Neuronal stem cell (in vitro differentiated cells): ENCODE data around the gene P3H3.

Source experiments
- DNase-seq: peaks from one replicate; pipeline ENCODE4 v3.0.0-alpha.2; 2013; ENCODE audit warnings: low spot score
- H2AFZ ChIP-seq: one replicate; pipeline ENCODE4 v1.6.1; 2013; ENCODE audit warnings: mild to moderate bottlenecking, low read length, inconsistent platforms
- H2AK5ac ChIP-seq: 2 replicates; pipeline ENCODE4 v1.6.1; 2013; ENCODE audit warnings: low read depth, mild to moderate bottlenecking, inconsistent platforms, low read length, moderate library complexity, mixed read lengths
- H2BK120ac ChIP-seq: 2 replicates; pipeline ENCODE4 v1.6.1; 2013; ENCODE audit warnings: low read depth, mild to moderate bottlenecking, inconsistent platforms, low read length, moderate library complexity, mixed read lengths
- H2BK12ac ChIP-seq: one replicate; pipeline ENCODE4 v1.6.1; 2013; ENCODE audit warnings: low read length, inconsistent platforms
- H2BK15ac ChIP-seq: 2 replicates; pipeline ENCODE4 v1.6.1; 2013; ENCODE audit warnings: mild to moderate bottlenecking, low read length, inconsistent platforms, mixed read lengths
- H2BK5ac ChIP-seq: one replicate; pipeline ENCODE4 v1.6.1; 2013; ENCODE audit warnings: inconsistent platforms, mild to moderate bottlenecking, low read length, moderate library complexity
- H3K14ac ChIP-seq: one replicate; pipeline ENCODE4 v1.6.1; 2013; ENCODE audit warnings: low read length, inconsistent platforms
- H3K18ac ChIP-seq: 2 replicates; pipeline ENCODE4 v1.6.1; 2013; ENCODE audit warnings: low read length, inconsistent platforms
- H3K23ac ChIP-seq: 2 replicates; pipeline ENCODE4 v1.6.1; 2013; ENCODE audit warnings: low read depth, mild to moderate bottlenecking, mixed read lengths, low read length, inconsistent platforms; ENCODE audit not compliant: poor library complexity
- H3K27ac ChIP-seq: replicated peaks from 3 replicates; pipeline ENCODE4 v1.5.1; 2013; ENCODE audit warnings: low read length, inconsistent platforms
- H3K27me3 ChIP-seq, 3 experiments: 2 replicates each; pipeline ENCODE4 v1.6.1; 2013; ENCODE audit warnings: low read length in 3 of 3, mild to moderate bottlenecking in 2 of 3, inconsistent platforms in 1 of 3, low read depth in 1 of 3, mixed read lengths in 1 of 3, moderate library complexity in 1 of 3; ENCODE audit not compliant: control insufficient read depth in 3 of 3, insufficient read depth in 3 of 3
- H3K36me3 ChIP-seq, 2 donors: replicated peaks in 1 of 2; 2 replicates each; pipeline ENCODE4 v1.6.1; 2013; ENCODE audit warnings: low read length in 2 of 2; ENCODE audit not compliant: control insufficient read depth in 2 of 2, insufficient read depth in 2 of 2
- H3K4ac ChIP-seq: 2 replicates; pipeline ENCODE4 v1.6.1; 2013; ENCODE audit warnings: inconsistent platforms, mild to moderate bottlenecking, low read length, moderate library complexity
- H3K4me1 ChIP-seq, 2 donors: 1 replicate in 1 of 2; 2 replicates in 1 of 2; pipeline ENCODE4 v1.6.1; 2013; ENCODE audit warnings: low read length in 2 of 2, low read depth in 1 of 2; ENCODE audit not compliant: control insufficient read depth in 2 of 2, insufficient read depth in 1 of 2
- H3K4me2 ChIP-seq: one replicate; pipeline ENCODE4 v1.6.1; 2013; ENCODE audit warnings: mild to moderate bottlenecking, low read length, inconsistent platforms; ENCODE audit not compliant: insufficient read depth, poor library complexity, severe bottlenecking
- H3K4me3 ChIP-seq, 2 donors: 2 replicates each; pipeline ENCODE4 v1.5.1; 2013; ENCODE audit warnings: low read length in 2 of 2, mild to moderate bottlenecking in 2 of 2, inconsistent platforms in 1 of 2, moderate library complexity in 1 of 2
- H3K79me1 ChIP-seq: one replicate; pipeline ENCODE4 v1.6.1; 2013; ENCODE audit warnings: low read depth, mild to moderate bottlenecking, inconsistent platforms, low read length, moderate library complexity
- H3K9ac ChIP-seq: one replicate; pipeline ENCODE4 v1.6.1; 2013; ENCODE audit warnings: mild to moderate bottlenecking, low read depth, low read length, inconsistent platforms; ENCODE audit not compliant: poor library complexity
- H3K9me3 ChIP-seq, 2 donors: replicated peaks in 1 of 2; 2 replicates each; pipeline versions ENCODE3 to v1.6.1; 2013; ENCODE audit warnings: low read length in 2 of 2, mild to moderate bottlenecking in 2 of 2, inconsistent platforms in 1 of 2, low read depth in 1 of 2, mixed read lengths in 1 of 2, moderate library complexity in 1 of 2; ENCODE audit not compliant: control insufficient read depth in 2 of 2, insufficient read depth in 1 of 2
- H4K8ac ChIP-seq: one replicate; pipeline ENCODE4 v1.6.1; 2013; ENCODE audit warnings: low read depth, mild to moderate bottlenecking, inconsistent platforms, low read length, moderate library complexity
- H4K91ac ChIP-seq: one replicate; pipeline ENCODE4 v1.6.1; 2013; ENCODE audit warnings: low read length, low read depth, mild to moderate bottlenecking, inconsistent platforms; ENCODE audit not compliant: poor library complexity
- WGBS, 2 donors: extraction: QIAGEN DNeasy Blood & Tissue Kit; methylation state at CpG; one replicate each; pipeline ENCODE4 v1.1.7; 2013; ENCODE audit warnings: missing lambda C conversion rate in 2 of 2, mixed read lengths in 1 of 2; ENCODE audit not compliant: insufficient read length in 2 of 2, insufficient replicate concordance in 1 of 2; ENCODE audit errors: extremely low coverage in 2 of 2; 5-methylcytosine and 5-hydroxymethylcytosine counted together

P3H3 gene

DNA sequence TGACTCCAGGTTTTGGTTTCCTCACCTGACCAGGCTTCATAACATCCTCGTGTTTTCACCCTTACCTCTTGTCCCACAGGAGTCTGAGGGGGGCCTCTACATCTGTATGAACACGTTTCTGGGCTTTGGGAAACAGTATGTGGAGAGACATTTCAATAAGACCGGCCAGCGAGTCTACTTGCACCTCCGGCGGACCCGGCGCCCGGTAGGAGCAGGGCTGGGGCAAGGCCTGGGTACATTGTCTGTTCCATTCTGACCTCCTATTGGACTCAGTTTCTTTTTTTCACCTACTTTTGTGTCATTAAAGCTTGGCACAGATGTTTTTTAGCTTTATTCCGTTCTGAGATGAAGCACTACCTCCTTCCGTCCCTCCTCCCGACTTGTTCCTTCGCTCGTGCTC lies 27.1 kb downstream of the P3H3 start:
- H3K36me3 ChIP-seq, result peaks cover 40 to 72% of the 10 kb centered on the region in 2 donors
- H3K9me3 ChIP-seq, result no peaks in the 10 kb centered on the region
- no peak overlapping the region for H2AFZ ChIP-seq
- no peak overlapping the region for H3K9ac ChIP-seq
- no peak overlapping the region for H2BK15ac ChIP-seq
- H3K4me3 ChIP-seq, result no peak overlapping the region
- H2BK120ac ChIP-seq, result no peak overlapping the region
- no peak overlapping the region for H3K27ac ChIP-seq
- H2BK12ac ChIP-seq, result no peak overlapping the region
- no peak for DNase-seq
- no peaks in the 10 kb centered on the region for H3K27me3 ChIP-seq
- no peak overlapping the region for H2BK5ac ChIP-seq
- no peak overlapping the region for H2AK5ac ChIP-seq
- H4K8ac ChIP-seq, result no peak overlapping the region
- H3K23ac ChIP-seq, result no peak overlapping the region
- no peak overlapping the region for H4K91ac ChIP-seq
- H3K79me1 ChIP-seq, result peaks cover 13% of the 10 kb centered on the region
- H3K4ac ChIP-seq, result no peak overlapping the region
- no peak overlapping the region for H3K18ac ChIP-seq
- no peak overlapping the region for H3K4me2 ChIP-seq
- H3K14ac ChIP-seq, result no peak overlapping the region
- WGBS, 2 donors, result no CpG with 5 or more reads among the region's 14 CpGs
- peaks cover 8 to 12% of the 10 kb centered on the region in 2 donors for H3K4me1 ChIP-seq

DNA sequence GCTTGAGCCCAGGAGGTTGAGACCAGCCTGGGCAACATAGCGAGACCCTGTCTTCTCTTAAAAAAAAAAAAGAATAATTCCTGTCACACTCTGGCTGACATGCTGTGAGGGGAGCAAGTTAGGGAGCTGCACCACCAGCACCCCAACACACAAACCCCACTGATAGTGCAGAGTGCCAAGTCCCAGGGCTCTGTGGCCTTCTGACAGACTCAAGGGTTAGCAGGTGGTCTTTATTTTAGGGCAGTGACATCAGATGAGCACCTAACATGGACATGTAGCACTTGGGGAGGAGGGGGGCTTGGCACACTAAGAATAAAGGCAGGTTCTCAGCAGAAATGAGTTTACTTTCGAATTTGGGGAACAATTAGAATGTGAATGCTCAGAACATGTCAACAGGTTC lies 30.6 kb downstream of the P3H3 start:
- Histone ChIP-seq H4K8ac (no peak overlapping the region), H3K36me3 (peaks cover 64 to 98% of the 10 kb centered on the region in 2 donors)

DNA sequence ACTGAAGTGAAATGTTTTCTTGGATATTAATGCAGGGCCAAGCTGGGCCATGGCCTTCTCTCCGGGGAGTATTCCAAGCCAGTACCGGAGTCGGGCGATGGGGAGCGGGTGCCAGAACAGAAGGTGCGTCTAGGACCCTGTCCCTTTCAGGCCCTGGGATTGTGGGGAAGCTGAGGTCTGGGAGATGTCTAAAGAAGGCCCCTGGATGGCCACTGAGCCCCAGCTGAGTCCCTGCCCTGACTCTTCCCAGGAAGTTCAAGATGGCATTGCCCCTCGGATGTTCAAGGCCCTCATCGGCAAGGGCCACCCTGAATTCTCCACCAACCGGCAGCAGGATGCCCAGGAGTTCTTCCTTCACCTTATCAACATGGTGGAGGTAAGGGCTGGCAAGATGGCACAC lies 31.9 kb downstream of the P3H3 start:
- H3K36me3 ChIP-seq, result peaks cover 70 to 97% of the 10 kb centered on the region in 2 donors
- no CpG with 5 or more reads among the region's 9 CpGs for WGBS, 2 donors

More for the DNA sequence above, 30.6 kb downstream of the P3H3 start:
- Histone ChIP-seq H2BK12ac (no peak overlapping the region), H3K4me2 (no peak overlapping the region), H3K14ac (no peak overlapping the region), H3K27ac (no peak overlapping the region), H3K27me3 (no peaks in the 10 kb centered on the region), H2AFZ (no peak overlapping the region), H3K4me1 (no peaks in the 10 kb centered on the region), H3K4ac (no peak overlapping the region), H3K9me3 (no peaks in the 10 kb centered on the region), H2BK5ac (no peak overlapping the region), H4K91ac (no peak overlapping the region), H2BK120ac (no peak overlapping the region), H3K23ac (no peak overlapping the region), H3K18ac (no peak overlapping the region), H2BK15ac (no peak overlapping the region), H2AK5ac (no peak overlapping the region), H3K4me3 (no peak overlapping the region), H3K9ac (no peak overlapping the region), H3K79me1 (peaks cover 7% of the 10 kb centered on the region)
- no CpG with 5 or more reads among the region's 2 CpGs for WGBS, 2 donors
- no peak for DNase-seq

DNA sequence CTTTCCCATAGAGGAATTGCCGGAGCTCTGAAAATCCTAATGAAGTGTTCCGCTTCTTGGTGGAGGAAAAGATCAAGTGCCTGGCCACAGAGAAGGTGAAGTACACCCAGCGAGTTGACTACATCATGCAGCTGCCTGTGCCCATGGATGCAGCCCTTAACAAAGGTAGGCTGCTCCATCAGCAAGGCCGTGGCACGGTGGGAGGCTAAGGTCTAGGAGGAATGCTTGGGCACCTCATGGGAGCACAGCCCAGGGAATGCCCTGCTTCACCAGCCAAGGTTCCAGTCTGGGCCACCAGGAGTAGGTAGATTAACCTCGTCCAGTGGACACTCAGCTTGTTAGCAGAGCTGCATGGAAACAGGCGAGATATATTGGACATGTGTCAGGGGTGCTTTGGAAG lies 32.7 kb downstream of the P3H3 start:
- Histone ChIP-seq H3K36me3 (peaks cover 67 to 97% of the 10 kb centered on the region in 2 donors), H3K27me3 (no peaks in the 10 kb centered on the region), H2BK15ac (no peak overlapping the region), H3K4ac (no peak overlapping the region), H3K23ac (no peak overlapping the region), H2AK5ac (no peak overlapping the region), H3K4me1 (peaks cover 0 to 3% of the 10 kb centered on the region in 2 donors), H2AFZ (no peak overlapping the region), H4K8ac (no peak overlapping the region), H3K18ac (no peak overlapping the region), H3K14ac (no peak overlapping the region), H2BK120ac (no peak overlapping the region), H3K27ac (no peak overlapping the region), H3K9me3 (peaks cover 0 to 2% of the 10 kb centered on the region in 2 donors), H3K4me2 (no peak overlapping the region), H4K91ac (no peak overlapping the region), H2BK5ac (no peak overlapping the region), H3K9ac (no peak overlapping the region), H3K4me3 (peak overlapping the region in 1 of 2 donors; percentile 42), H2BK12ac (no peak overlapping the region), H3K79me1 (peaks cover 1% of the 10 kb centered on the region)
- no peak for DNase-seq
- WGBS, 2 donors, result no CpG with 5 or more reads among the region's 7 CpGs

More for the DNA sequence above, 31.9 kb downstream of the P3H3 start:
- H3K79me1 ChIP-seq, result peaks cover 4% of the 10 kb centered on the region
- H3K9ac ChIP-seq, result no peak overlapping the region
- no peak overlapping the region for H3K14ac ChIP-seq
- H2AK5ac ChIP-seq, result no peak overlapping the region
- H2BK15ac ChIP-seq, result no peak overlapping the region
- no peak overlapping the region for H4K8ac ChIP-seq
- H3K4me1 ChIP-seq, result no peaks in the 10 kb centered on the region
- no peak overlapping the region for H3K27ac ChIP-seq
- peaks cover 0 to 2% of the 10 kb centered on the region in 2 donors for H3K9me3 ChIP-seq
- H3K23ac ChIP-seq, result no peak overlapping the region
- no peaks in the 10 kb centered on the region for H3K27me3 ChIP-seq
- no peak overlapping the region for H2AFZ ChIP-seq
- H4K91ac ChIP-seq, result no peak overlapping the region
- DNase-seq, result no peak
- H3K4me2 ChIP-seq, result no peak overlapping the region
- no peak overlapping the region for H2BK120ac ChIP-seq
- H2BK12ac ChIP-seq, result no peak overlapping the region
- H2BK5ac ChIP-seq, result no peak overlapping the region
- H3K4ac ChIP-seq, result no peak overlapping the region
- H3K4me3 ChIP-seq, result peak overlapping the region in 1 of 2 donors; percentile 49
- H3K18ac ChIP-seq, result no peak overlapping the region
